Measurements from ENCODE around the gene HOXA7.

HOXA7 gene

GRCh38 chr7:27165089-27165995, 8.9 kb upstream of the HOXA7 start, which contains the start of gene HOXA9 (continued):
- TF ChIP-seq ZNF580 (tag by site-specific recombination; IDR thresholded peaks at IDR 0.05) (peak; percentile 76), ZNF768 (tag by site-specific recombination; IDR thresholded peaks at IDR 0.05) (no peak), SP7 (tag by site-specific recombination; IDR thresholded peaks at IDR 0.05) (peak; percentile 97), ZNF837 (tag by site-specific recombination; IDR thresholded peaks at IDR 0.05) (no peak), KLF9 (tag by site-specific recombination; IDR thresholded peaks at IDR 0.05; ENCODE audit: low read depth) (0 out of 2 replicates have a peak, but pooled peaks have one; percentile 14), PRDM10 (tag by site-specific recombination; IDR thresholded peaks at IDR 0.05) (peak; percentile 65; the same call in 1 of the 2 replicates), ZNF362 (tag by site-specific recombination; IDR thresholded peaks at IDR 0.05) (peak; percentile 75), ZNF449 (tag by site-specific recombination; IDR thresholded peaks at IDR 0.05) (peak; percentile 83), ZNF629 (tag by site-specific recombination; IDR thresholded peaks at IDR 0.05) (peak; percentile 90), HOXD13 (CRISPR knock-in tag; IDR thresholded peaks at IDR 0.05; ENCODE audit: borderline replicate concordance) (peak; percentile 76; the same call in 1 of the 2 replicates), ZNF544 (tag by site-specific recombination; IDR thresholded peaks at IDR 0.05) (no peak), ZNF596 (tag by site-specific recombination; IDR thresholded peaks at IDR 0.05) (peak; percentile 86), ZNF830 (tag by site-specific recombination; IDR thresholded peaks at IDR 0.05; ENCODE audit: low read depth) (no peak), ZNF324 (tag by site-specific recombination; IDR thresholded peaks at IDR 0.05) (peak; percentile 75; the same call in 1 of the 2 replicates), WT1 (tag by site-specific recombination; IDR thresholded peaks at IDR 0.05) (peak; percentile 98), ZNF335 (tag by site-specific recombination; conservative IDR thresholded peaks at IDR 0.05) (no peak), ZBTB1 (tag by site-specific recombination; IDR thresholded peaks at IDR 0.05) (peak; percentile 74; the same call in 1 of the 2 replicates), TSHZ1 (tag by site-specific recombination; IDR thresholded peaks at IDR 0.05; ENCODE audit: borderline replicate concordance) (peak; percentile 95), ZSCAN4 (tag by site-specific recombination; IDR thresholded peaks at IDR 0.05) (peak; percentile 87), GLI2 (tag by site-specific recombination; IDR thresholded peaks at IDR 0.05; ENCODE audit: borderline replicate concordance, low read depth) (peak; percentile 98), ZBTB21 (tag by site-specific recombination; IDR thresholded peaks at IDR 0.05) (peak; percentile 64), ZNF501 (tag by site-specific recombination; IDR thresholded peaks at IDR 0.05) (peak; percentile 89), KLF8 (tag by site-specific recombination; IDR thresholded peaks at IDR 0.05) (peak; percentile 87), MEIS1 (CRISPR knock-in tag; IDR thresholded peaks at IDR 0.05; ENCODE audit: borderline replicate concordance) (no peak), BCL11A (tag by site-specific recombination; IDR thresholded peaks at IDR 0.05; ENCODE audit: low read depth) (peak; percentile 97), GLIS1 (tag by site-specific recombination; IDR thresholded peaks at IDR 0.05) (peak; percentile 81), ZIC2 (tag by site-specific recombination; IDR thresholded peaks at IDR 0.05) (peak; percentile 71)
